RWPE2 (cell line): Measurements from ENCODE around the gene PKM.

Experiments
- ATAC-seq: fragments of 200-7000 bp; cut with Tn5 transposase; 3 replicates; pipeline ENCODE4 v1.9.1; 2021; ENCODE audit warnings: low read depth
- DNase-seq: peaks from one replicate; pipeline ENCODE4 v3.0.0-alpha.2; 2020; ENCODE audit warnings: low spot score
- H3K27ac ChIP-seq: fragments of 450-650 bp; 2 replicates; pipeline ENCODE4 v1.5.1; 2017; ENCODE audit warnings: mild to moderate bottlenecking; ENCODE audit not compliant: poor library complexity, severe bottlenecking
- H3K27me3 ChIP-seq: fragments of 250-450 bp; sonication (Bioruptor Pico); 2 replicates; pipeline ENCODE4 v1.5.1; 2021; ENCODE audit warnings: mild to moderate bottlenecking, moderate library complexity; ENCODE audit not compliant: insufficient read depth, poor library complexity, severe bottlenecking
- H3K36me3 ChIP-seq: fragments of 250-450 bp; sonication (Bioruptor Pico); 2 replicates; pipeline ENCODE4 v1.5.1; 2020; ENCODE audit warnings: low read depth, mild to moderate bottlenecking, moderate library complexity
- H3K4me1 ChIP-seq: fragments of 250-450 bp; sonication (Bioruptor Pico); 2 replicates; pipeline ENCODE4 v1.5.1; 2021; ENCODE audit warnings: mild to moderate bottlenecking, moderate library complexity; ENCODE audit not compliant: insufficient read depth, poor library complexity, severe bottlenecking
- H3K4me3 ChIP-seq: fragments of 250-450 bp; sonication (Bioruptor Pico); 2 replicates; pipeline ENCODE4 v1.5.1; 2021; ENCODE audit warnings: mild to moderate bottlenecking, moderate library complexity; ENCODE audit not compliant: severe bottlenecking
- H3K9me3 ChIP-seq: fragments of 250-450 bp; sonication (Bioruptor Pico); 2 replicates; pipeline ENCODE4 v1.5.1; 2021; ENCODE audit warnings: mild to moderate bottlenecking, moderate library complexity; ENCODE audit not compliant: severe bottlenecking
- CTCF ChIP-seq: fragments of 450-650 bp; IDR thresholded peaks from one replicate; pipeline ENCODE4 v1.5.1; 2017; ENCODE audit warnings: mild to moderate bottlenecking, moderate library complexity; ENCODE audit not compliant: poor library complexity, severe bottlenecking

The PKM gene

DNA sequence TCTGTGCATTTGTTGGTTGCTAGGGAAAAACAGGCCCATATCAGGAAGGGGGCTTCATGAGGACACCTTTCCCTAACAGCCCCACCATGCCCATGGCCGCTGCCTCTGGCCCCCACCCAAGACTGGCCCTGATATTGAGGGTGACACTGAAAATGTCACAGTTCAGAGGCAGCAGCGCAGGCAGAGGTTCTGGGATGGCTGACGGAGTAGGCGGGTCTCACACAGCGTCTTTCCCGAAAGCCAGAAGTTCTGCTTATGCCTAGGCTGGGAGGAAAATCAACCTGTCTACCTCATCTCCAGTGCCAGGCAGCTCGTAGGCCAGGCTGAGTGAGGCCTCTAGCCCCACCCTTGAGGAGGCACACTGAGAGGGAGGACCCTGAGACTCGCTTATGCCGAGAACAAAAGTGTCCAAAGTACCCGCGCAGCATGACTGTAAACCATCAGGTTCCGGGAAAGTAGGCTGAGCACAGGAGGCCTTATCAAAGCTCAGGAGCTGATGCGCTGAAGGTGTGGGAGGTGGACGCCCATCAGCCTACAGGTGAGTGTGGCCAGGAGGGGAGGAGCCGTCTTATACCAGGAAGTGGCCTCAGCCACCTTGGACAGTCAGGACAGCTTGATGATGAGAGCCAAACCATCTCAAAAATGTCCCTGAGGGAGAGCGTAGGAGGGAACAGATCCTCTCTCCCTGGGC, 60.9 kb downstream of the PKM start:
- H3K4me1 ChIP-seq: peaks cover 32% of the 10 kb centered on the region
- DNase-seq: no peak
- no peaks in the 10 kb centered on the region for H3K9me3 ChIP-seq
- no peaks in the 10 kb centered on the region for H3K36me3 ChIP-seq
- no peak overlapping the region for H3K4me3 ChIP-seq
- ATAC-seq: no peak
- H3K27me3 ChIP-seq: no peaks in the 10 kb centered on the region
- peak overlapping the region; percentile 95 for H3K27ac ChIP-seq
- TF ChIP-seq CTCF: no peak

- H3K4me3 ChIP-seq: no peak overlapping the region
- H3K27me3 ChIP-seq: no peaks in the 10 kb centered on the region
- ATAC-seq (peak; percentile 6; the same call in 2 of the 3 replicates), DNase-seq (peak; percentile 72)
- H3K36me3 ChIP-seq: no peaks in the 10 kb centered on the region
- no peaks in the 10 kb centered on the region for H3K9me3 ChIP-seq
- H3K27ac ChIP-seq: peak overlapping the region; percentile 95
- H3K4me1 ChIP-seq: peaks cover 27% of the 10 kb centered on the region
- no peak for TF ChIP-seq CTCF
Measured at GRCh38 chr15:72169236-72169920, 61.6 kb downstream of the PKM start.

DNA sequence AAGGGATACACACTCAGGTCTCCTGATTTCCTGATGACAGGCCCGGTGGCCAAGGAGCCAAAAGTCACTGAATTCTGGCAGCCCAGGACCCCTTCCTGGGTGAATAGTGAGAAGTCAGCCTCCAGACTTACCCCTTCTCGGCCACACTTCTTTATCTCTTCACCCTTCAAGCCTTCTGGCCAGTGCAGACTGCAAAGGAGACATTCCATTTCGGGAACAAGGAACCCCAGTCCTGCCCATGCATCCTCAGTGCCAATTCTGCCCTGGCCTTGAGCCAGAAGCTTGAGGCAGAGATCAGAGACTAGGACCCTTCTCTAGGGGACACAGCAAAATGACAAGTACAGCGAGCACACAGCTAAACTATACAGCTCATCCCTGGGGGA, 62.2 kb downstream of the PKM start:
- no peaks in the 10 kb centered on the region for H3K9me3 ChIP-seq
- no peak for TF ChIP-seq CTCF
- H3K4me1 ChIP-seq: peaks cover 27% of the 10 kb centered on the region
- no peak for DNase-seq
- H3K27ac ChIP-seq: peak overlapping the region; percentile 95
- H3K36me3 ChIP-seq: no peaks in the 10 kb centered on the region
- peak; percentile 3; the same call in 2 of the 3 replicates for ATAC-seq
- no peaks in the 10 kb centered on the region for H3K27me3 ChIP-seq
- no peak overlapping the region for H3K4me3 ChIP-seq

GRCh38 chr15:72168131-72168807, 62.7 kb downstream of the PKM start:
- no peak overlapping the region for H3K4me3 ChIP-seq
- DNase-seq (peak; percentile 90), ATAC-seq (peak; percentile 86)

More at GRCh38 chr15:72168131-72168807, 62.7 kb downstream of the PKM start:
- peak overlapping the region; percentile 95 for H3K27ac ChIP-seq
- H3K4me1 ChIP-seq: peaks cover 27% of the 10 kb centered on the region
- H3K9me3 ChIP-seq: no peaks in the 10 kb centered on the region
- TF ChIP-seq CTCF: no peak
- H3K36me3 ChIP-seq: no peaks in the 10 kb centered on the region
- H3K27me3 ChIP-seq: no peaks in the 10 kb centered on the region
